ENCODE data around the gene TRIM41.
"Not testable (repeated sequence)": the region's sequence is repeated elsewhere in the genome, so short reads cannot be mapped to it uniquely, and the experiment has no call there.

TRIM41 gene

GRCh38 chr5:181223058-181223728 is at the start of gene TRIM41:
Gene TRIM41 (plus strand): TSS chr5:181223281. CDS start chr5:181224000, 719 bp downstream.
- peak within 1 kb of the TSS; percentile 99 for H3K27ac ChIP-seq

GRCh38 chr5:181173420-181174342 is 49.4 kb upstream of the TRIM41 start:
- peak; percentile 10 for TF ChIP-seq CTCF (IDR thresholded peaks at IDR 0.05)
- TF ChIP-seq ZFX (IDR thresholded peaks at IDR 0.05; ENCODE audit: borderline replicate concordance), result no peak
- H3K27ac ChIP-seq, result peak overlapping the region; percentile 86

More at GRCh38 chr5:181223058-181223728, at the start of gene TRIM41:
- TF ChIP-seq ZFX (IDR thresholded peaks at IDR 0.05; ENCODE audit: borderline replicate concordance), result no peak
- 0 out of 2 replicates have a peak, but pooled peaks have one; percentile 11 for TF ChIP-seq CTCF (IDR thresholded peaks at IDR 0.05)

- no peak for TF ChIP-seq CTCF (IDR thresholded peaks at IDR 0.05)
- TF ChIP-seq ZFX (IDR thresholded peaks at IDR 0.05; ENCODE audit: borderline replicate concordance), result no peak
- H3K27ac ChIP-seq, result no peak overlapping the region
These were observed 46.7 kb upstream of the TRIM41 start for GRCh38 chr5:181176254-181176952.

GRCh38 chr5:181177559-181177958 is 45.5 kb upstream of the TRIM41 start:
- not testable (repeated sequence) for H3K27ac ChIP-seq

GRCh38 chr5:181181650-181182565 is 41.2 kb upstream of the TRIM41 start:
- peak overlapping the region; percentile 25; the same call in 1 of the 2 replicates for H3K27ac ChIP-seq
- TF ChIP-seq ZFX (IDR thresholded peaks at IDR 0.05; ENCODE audit: borderline replicate concordance), result no peak
- peak; percentile 82 for TF ChIP-seq CTCF (IDR thresholded peaks at IDR 0.05)

DNA sequence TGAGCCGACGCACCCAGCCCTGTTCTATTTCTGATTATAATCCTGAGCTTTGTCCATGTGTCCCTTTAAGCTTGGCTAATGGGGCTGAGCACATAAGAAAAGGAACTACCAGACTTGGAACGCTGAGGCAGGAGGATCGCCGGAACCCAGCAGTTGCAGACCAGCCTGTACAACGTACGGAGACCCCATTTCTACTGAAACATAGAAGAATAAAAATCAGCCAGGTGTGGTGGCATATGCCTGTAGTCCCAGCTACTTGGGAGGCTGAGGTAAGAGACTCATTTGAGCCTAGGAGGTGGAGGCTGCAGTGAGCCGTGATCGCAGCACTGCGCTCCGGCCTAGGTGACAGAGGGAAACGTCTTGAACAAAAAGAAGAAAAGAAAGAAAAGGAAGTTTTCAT is 40.4 kb upstream of the TRIM41 start:
- no peak for TF ChIP-seq ZFX (IDR thresholded peaks at IDR 0.05; ENCODE audit: borderline replicate concordance)
- TF ChIP-seq CTCF (IDR thresholded peaks at IDR 0.05), result no peak
- H3K27ac ChIP-seq, result peak overlapping the region; percentile 25; the same call in 1 of the 2 replicates
